Colonic mucosa (tissue), 4 donors: ENCODE measurements around the gene GNB1L. TPM values are rescaled to one million over a fixed set of nuclear protein-coding genes. Genes with fewer than 3 reads are reported as not detected.

Source experiments
- DNase-seq: peaks from one replicate; pipeline ENCODE4 v3.0.0-alpha.2; 2020
- H3K27ac ChIP-seq: fragments of 200-600 bp; one replicate; pipeline ENCODE4 v1.8.0; 2021
- H3K27me3 ChIP-seq: fragments of 200-600 bp; one replicate; pipeline ENCODE4 v1.8.0; 2021
- H3K36me3 ChIP-seq: fragments of 200-600 bp; one replicate; pipeline ENCODE4 v1.8.0; 2021
- H3K4me1 ChIP-seq: fragments of 200-600 bp; one replicate; pipeline ENCODE4 v1.8.0; 2021; ENCODE audit warnings: mild to moderate bottlenecking
- H3K4me3 ChIP-seq: fragments of 200-600 bp; one replicate; pipeline ENCODE4 v1.8.0; 2021
- H3K9ac ChIP-seq, 2 donors: one replicate each; pipeline ENCODE4 v1.7.0; 2013; ENCODE audit warnings: control low read depth in 2 of 2, low read depth in 2 of 2, low read length in 2 of 2
- H3K9me3 ChIP-seq: fragments of 200-600 bp; one replicate; pipeline ENCODE4 v1.8.0; 2021
- CTCF ChIP-seq: fragments of 200-600 bp; IDR thresholded peaks from one replicate; pipeline ENCODE4 v1.8.0; 2022; ENCODE audit warnings: antibody characterized with exemption, mild to moderate bottlenecking
- intact Hi-C: fragments of 100-400 bp; cut with DNase I; formaldehyde crosslinking; loops from one replicate; pipeline ENCODE4 v1.14.1; 2022
- total RNA-seq, 2 donors: library from RNA; stranded (reverse); fragmentation: NEBNext Ultra II Directional in 1 of 2; extraction: Animal tissue kit (Norgen Biotek cat#: 25700) in 1 of 2; gene quantifications; one replicate each; pipeline ENCODE4 v1.2.1, GENCODE V29; 2021
- donor health status: healthy.
- donor health status: DM: no; HTN: no; CAD: no.
- donor health status: DM: no; HTN: no; CAD: no.

The GNB1L gene
- total RNA-seq, 2 donors from 2014 or later = 4.4 to 10.2 TPM

GRCh38 chr22:19757140-19757984 is 97.3 kb downstream of the GNB1L start:
- Histone ChIP-seq H3K4me1 (peaks cover 3% of the 10 kb centered on the region), H3K9ac (no peak overlapping the region), H3K9me3 (no peaks in the 10 kb centered on the region), H3K4me3 (peak overlapping the region; percentile 8), H3K36me3 (no peaks in the 10 kb centered on the region), H3K27me3 (peaks cover 86% of the 10 kb centered on the region), H3K27ac (no peak overlapping the region)
- intact Hi-C loops = no loop called here
- no peak for DNase-seq
- no peak for TF ChIP-seq CTCF

GRCh38 chr22:19756288-19757128 is 98.2 kb downstream of the GNB1L start:
- H3K9me3 ChIP-seq = no peaks in the 10 kb centered on the region
- peak; percentile 46 for TF ChIP-seq CTCF
- H3K27me3 ChIP-seq = peaks cover 77% of the 10 kb centered on the region
- peaks cover 3% of the 10 kb centered on the region for H3K4me1 ChIP-seq
- no peaks in the 10 kb centered on the region for H3K36me3 ChIP-seq
- no peak overlapping the region for H3K27ac ChIP-seq
- intact Hi-C loops = no loop called here
- H3K9ac ChIP-seq = no peak overlapping the region
- DNase-seq = peak; percentile 49
- H3K4me3 ChIP-seq = peak overlapping the region; percentile 8

- intact Hi-C loops = no loop called here
- no peak overlapping the region for H3K27ac ChIP-seq
- no peak for DNase-seq
- H3K9me3 ChIP-seq = no peaks in the 10 kb centered on the region
- H3K36me3 ChIP-seq = no peaks in the 10 kb centered on the region
- H3K4me1 ChIP-seq = peaks cover 3% of the 10 kb centered on the region
- no peak for TF ChIP-seq CTCF
- no peak overlapping the region for H3K4me3 ChIP-seq
- no peak overlapping the region for H3K9ac ChIP-seq
- peaks cover 72% of the 10 kb centered on the region for H3K27me3 ChIP-seq
These were observed 98.9 kb downstream of the GNB1L start for GRCh38 chr22:19755722-19756287.

GRCh38 chr22:19755145-19755710 is 99.4 kb downstream of the GNB1L start:
- no peak for TF ChIP-seq CTCF
- Histone ChIP-seq H3K4me1 (peaks cover 3% of the 10 kb centered on the region), H3K36me3 (no peaks in the 10 kb centered on the region), H3K9ac (no peak overlapping the region), H3K27ac (no peak overlapping the region), H3K27me3 (peaks cover 72% of the 10 kb centered on the region), H3K4me3 (no peak overlapping the region), H3K9me3 (no peaks in the 10 kb centered on the region)
- DNase-seq = no peak
- intact Hi-C loops = no loop called here

GRCh38 chr22:19754701-19755144 is 100.0 kb downstream of the GNB1L start:
- intact Hi-C loops = no loop called here
- no peak overlapping the region for H3K27ac ChIP-seq
- H3K4me1 ChIP-seq = peaks cover 3% of the 10 kb centered on the region
- no peak overlapping the region for H3K4me3 ChIP-seq
- no peak for DNase-seq
- H3K36me3 ChIP-seq = no peaks in the 10 kb centered on the region
- H3K9me3 ChIP-seq = no peaks in the 10 kb centered on the region
- no peak overlapping the region for H3K9ac ChIP-seq
- H3K27me3 ChIP-seq = peaks cover 67% of the 10 kb centered on the region
- no peak for TF ChIP-seq CTCF
